Epithelial cell of proximal tubule (primary cell): ENCODE measurements around the gene PDCD2. TPM values are rescaled to one million over a fixed set of nuclear protein-coding genes. Genes with fewer than 3 reads are reported as not detected.

Experiments used
- DNase-seq: peaks from one replicate; pipeline ENCODE4 v3.0.0-alpha.2; 2011; ENCODE audit warnings: low read depth
- H3K4me3 ChIP-seq: 2 replicates; pipeline ENCODE4 v1.5.1; 2011; ENCODE audit warnings: low read depth, mild to moderate bottlenecking, low read length
- total RNA-seq: library from RNA; depleted of rRNA; stranded (reverse); fragments of >200 nt; gene quantifications from 2 replicates; pipeline ENCODE4 v1.2.3, GENCODE V29; 2015
- TF ChIP-seq, protein P1 (sequence below): conservative IDR thresholded peaks from 2 replicates; pipeline ENCODE4 v1.5.1; 2012; ENCODE audit warnings: low read depth, mild to moderate bottlenecking, low read length

Gene PDCD2
- total RNA-seq, 1 donor from 2014 or later: 91.2 TPM

- H3K4me3 ChIP-seq: no peak overlapping the region
- DNase-seq: no peak
- TF ChIP-seq, protein P1, sequence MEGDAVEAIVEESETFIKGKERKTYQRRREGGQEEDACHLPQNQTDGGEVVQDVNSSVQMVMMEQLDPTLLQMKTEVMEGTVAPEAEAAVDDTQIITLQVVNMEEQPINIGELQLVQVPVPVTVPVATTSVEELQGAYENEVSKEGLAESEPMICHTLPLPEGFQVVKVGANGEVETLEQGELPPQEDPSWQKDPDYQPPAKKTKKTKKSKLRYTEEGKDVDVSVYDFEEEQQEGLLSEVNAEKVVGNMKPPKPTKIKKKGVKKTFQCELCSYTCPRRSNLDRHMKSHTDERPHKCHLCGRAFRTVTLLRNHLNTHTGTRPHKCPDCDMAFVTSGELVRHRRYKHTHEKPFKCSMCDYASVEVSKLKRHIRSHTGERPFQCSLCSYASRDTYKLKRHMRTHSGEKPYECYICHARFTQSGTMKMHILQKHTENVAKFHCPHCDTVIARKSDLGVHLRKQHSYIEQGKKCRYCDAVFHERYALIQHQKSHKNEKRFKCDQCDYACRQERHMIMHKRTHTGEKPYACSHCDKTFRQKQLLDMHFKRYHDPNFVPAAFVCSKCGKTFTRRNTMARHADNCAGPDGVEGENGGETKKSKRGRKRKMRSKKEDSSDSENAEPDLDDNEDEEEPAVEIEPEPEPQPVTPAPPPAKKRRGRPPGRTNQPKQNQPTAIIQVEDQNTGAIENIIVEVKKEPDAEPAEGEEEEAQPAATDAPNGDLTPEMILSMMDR: no peak
These were observed 39.0 kb downstream of the PDCD2 start for GRCh38 chr6:170545405-170545804.

DNA sequence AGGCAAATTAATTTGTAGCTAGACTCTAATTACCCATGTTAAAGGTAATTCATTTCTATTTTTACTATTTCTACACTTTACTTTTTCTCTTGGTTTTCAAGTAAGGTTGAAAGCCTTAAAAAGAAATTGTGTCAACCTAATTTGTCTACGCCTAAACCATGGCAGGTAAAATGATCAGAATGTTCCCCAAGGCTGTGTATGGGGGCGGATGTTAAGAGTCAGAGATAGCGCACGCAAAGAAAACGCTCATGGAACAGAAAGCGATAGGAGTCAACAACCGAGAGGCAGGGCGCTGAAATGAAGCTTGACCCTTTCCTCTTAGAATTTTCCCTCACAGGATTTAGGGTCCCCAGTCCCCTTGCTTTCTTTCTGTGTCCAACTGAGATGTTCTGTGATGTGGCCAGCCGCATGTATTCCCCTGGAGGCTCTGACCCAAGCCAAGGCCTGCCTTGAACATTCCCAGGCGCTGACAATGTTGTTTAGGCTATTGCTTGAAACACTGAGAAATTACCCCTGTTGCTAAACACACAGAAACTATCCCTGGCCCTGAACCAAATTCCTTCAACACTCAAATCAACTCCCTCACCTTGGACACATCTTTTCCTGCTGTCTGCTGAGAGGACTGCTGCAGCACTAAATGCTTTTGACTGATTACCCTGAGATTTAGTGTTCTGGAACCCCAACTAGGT lies 42.3 kb downstream of the PDCD2 start:
- no peak for DNase-seq
- TF ChIP-seq, protein P1: no peak
- H3K4me3 ChIP-seq: no peak overlapping the region

GRCh38 chr6:170537329-170537728 lies 47.1 kb downstream of the PDCD2 start:
- no peak overlapping the region for H3K4me3 ChIP-seq
- TF ChIP-seq, protein P1: no peak
- DNase-seq: no peak

- TF ChIP-seq, protein P1: no peak
- DNase-seq: no peak
- no peak overlapping the region for H3K4me3 ChIP-seq
These were observed 47.8 kb downstream of the PDCD2 start for GRCh38 chr6:170536671-170537070.

GRCh38 chr6:170535004-170535403 lies 49.4 kb downstream of the PDCD2 start:
- no peak overlapping the region for H3K4me3 ChIP-seq
- DNase-seq: no peak
- TF ChIP-seq, protein P1: no peak

DNA sequence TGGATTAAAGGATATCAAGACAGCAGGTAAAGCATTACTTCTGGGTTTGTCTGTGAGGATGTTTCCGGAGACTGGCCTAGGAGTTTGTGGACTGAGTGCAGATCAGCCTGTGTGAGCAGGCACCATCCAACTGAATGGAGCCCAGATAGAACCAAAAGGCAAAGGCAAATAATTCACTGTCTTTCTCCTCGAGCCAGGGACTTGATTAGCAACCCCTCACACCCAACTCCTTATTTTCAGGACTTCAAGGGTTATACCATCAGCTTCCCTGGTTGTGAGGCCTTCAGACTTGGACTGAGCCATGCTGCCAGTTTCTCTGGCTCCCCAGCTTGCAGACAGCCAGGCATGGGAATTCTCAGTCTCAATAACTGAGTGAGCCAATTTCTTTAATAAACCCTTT lies 50.6 kb downstream of the PDCD2 start:
- DNase-seq: no peak
- TF ChIP-seq, protein P1: no peak
- H3K4me3 ChIP-seq: no peak overlapping the region

DNA sequence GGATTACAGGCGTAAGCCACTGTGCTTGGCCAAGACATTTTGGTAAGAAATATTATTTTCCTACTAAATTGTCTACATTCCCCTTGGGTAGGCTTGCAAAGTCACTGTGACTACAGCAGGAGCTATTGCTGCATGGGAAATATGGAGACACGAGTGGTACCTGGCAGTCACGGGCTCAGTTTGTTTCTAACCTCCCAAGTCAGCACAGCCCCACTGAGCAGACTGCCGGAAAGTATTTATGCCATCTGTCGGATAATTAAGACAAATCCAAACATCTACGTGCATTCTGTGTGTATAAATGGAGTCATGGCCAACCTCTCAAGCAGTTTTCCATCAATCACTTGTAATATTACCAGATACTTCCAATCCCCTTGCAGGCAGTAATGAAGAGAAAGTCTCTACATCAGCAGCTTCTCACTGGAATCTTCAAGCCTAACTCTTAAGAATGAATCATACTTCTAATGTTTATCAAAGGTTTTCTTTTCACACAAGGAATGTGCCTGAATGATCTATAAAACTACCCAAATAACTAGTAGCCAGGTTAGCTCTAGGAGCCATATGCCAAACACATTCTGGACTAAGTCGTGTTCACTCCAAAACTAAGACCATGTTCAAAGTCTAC lies 51.5 kb downstream of the PDCD2 start:
- H3K4me3 ChIP-seq: no peak overlapping the region
- TF ChIP-seq, protein P1: no peak
- DNase-seq: no peak
